ENCODE data around the gene CDH13. TPM values are rescaled to one million over a fixed set of nuclear protein-coding genes. Genes with fewer than 3 reads are reported as not detected.

Gene CDH13
- total RNA-seq, 2 donors from 2014 or later = 2.9 TPM; not detected in 1

- H3K9me3 ChIP-seq = no peaks in the 10 kb centered on the region
- no peaks in the 10 kb centered on the region for H3K27me3 ChIP-seq
- H3K4me1 ChIP-seq = no peaks in the 10 kb centered on the region
- TF ChIP-seq POLR2A (IDR thresholded peaks at IDR 0.05) = no peak
- TF ChIP-seq CTCF (IDR thresholded peaks at IDR 0.05) = no peak
- H3K36me3 ChIP-seq (replicated peaks in 1 of 2; ENCODE audit: insufficient read depth in 1 of 2, low read depth in 2 of 2) = no peaks in the 10 kb centered on the region
- no peak for ATAC-seq
- no peak for DNase-seq
- 32 to 46% methylated on average over 3 of the region's 3 CpGs for WGBS, 2 donors
- H3K27ac ChIP-seq = no peak overlapping the region
- H3K4me3 ChIP-seq = no peak overlapping the region
- intact Hi-C loops (cut with DNase I) = no loop called here
These were observed 764.0 kb downstream of the CDH13 start for GRCh38 chr16:83390759-83391158.

GRCh38 chr16:83392743-83393142 lies 766.0 kb downstream of the CDH13 start:
- TF ChIP-seq POLR2A (IDR thresholded peaks at IDR 0.05) = no peak
- TF ChIP-seq CTCF (IDR thresholded peaks at IDR 0.05) = no peak
- Histone ChIP-seq H3K4me1 (no peaks in the 10 kb centered on the region), H3K4me3 (no peak overlapping the region), H3K36me3 (replicated peaks in 1 of 2; ENCODE audit: insufficient read depth in 1 of 2, low read depth in 2 of 2) (no peaks in the 10 kb centered on the region), H3K27me3 (no peaks in the 10 kb centered on the region), H3K9me3 (no peaks in the 10 kb centered on the region), H3K27ac (no peak overlapping the region)
- intact Hi-C loops (cut with DNase I) = no loop called here
- no peak for DNase-seq
- ATAC-seq = no peak
- 64 to 77% methylated on average over 4 of the region's 4 CpGs for WGBS, 2 donors

GRCh38 chr16:83393196-83393981 lies 766.6 kb downstream of the CDH13 start:
- intact Hi-C loops (cut with DNase I) = no loop called here
- Histone ChIP-seq H3K9me3 (no peaks in the 10 kb centered on the region), H3K27me3 (no peaks in the 10 kb centered on the region), H3K36me3 (replicated peaks in 1 of 2; ENCODE audit: insufficient read depth in 1 of 2, low read depth in 2 of 2) (no peaks in the 10 kb centered on the region), H3K27ac (no peak overlapping the region), H3K4me1 (no peaks in the 10 kb centered on the region), H3K4me3 (no peak overlapping the region)
- DNase-seq = no peak
- no peak for ATAC-seq
- WGBS, 2 donors = 43 to 45% methylated on average over 6 of the region's 6 CpGs
- TF ChIP-seq POLR2A (IDR thresholded peaks at IDR 0.05) = no peak
- no peak for TF ChIP-seq CTCF (IDR thresholded peaks at IDR 0.05)

GRCh38 chr16:83397601-83398291 lies 771.0 kb downstream of the CDH13 start:
- H3K27ac ChIP-seq = no peak overlapping the region
- no peaks in the 10 kb centered on the region for H3K4me1 ChIP-seq
- intact Hi-C loops (cut with DNase I) = no loop called here
- no peak for DNase-seq
- H3K9me3 ChIP-seq = no peaks in the 10 kb centered on the region
- H3K27me3 ChIP-seq = no peaks in the 10 kb centered on the region
- no peak for ATAC-seq
- TF ChIP-seq CTCF (IDR thresholded peaks at IDR 0.05) = no peak
- no peak for TF ChIP-seq POLR2A (IDR thresholded peaks at IDR 0.05)
- no peak overlapping the region for H3K4me3 ChIP-seq
- H3K36me3 ChIP-seq (replicated peaks in 1 of 2; ENCODE audit: insufficient read depth in 1 of 2, low read depth in 2 of 2) = no peaks in the 10 kb centered on the region
- WGBS, 2 donors = 39 to 50% methylated on average over 4 of the region's 4 CpGs

Measured in body of pancreas (tissue), 4 donors.